Hepatocyte (in vitro differentiated cells): Measurements from ENCODE around the gene C19orf33. TPM values are rescaled to one million over a fixed set of nuclear protein-coding genes. Genes with fewer than 3 reads are reported as not detected.
A peak's percentile ranks its signal among the peaks of the same experiment; 100 is the strongest.

ENCODE experiments used
- DNase-seq: peaks from one replicate; pipeline ENCODE4 v3.0.0-alpha.2; 2016; ENCODE audit warnings: low spot score
- H2AFZ ChIP-seq: fragments of 200-600 bp; sonication (generic); 2 replicates; pipeline ENCODE4 v1.6.0; 2016; ENCODE audit warnings: antibody characterized with exemption, mild to moderate bottlenecking
- H3K27ac ChIP-seq: fragments of 200-600 bp; sonication (generic); 2 replicates; pipeline ENCODE4 v1.5.1; 2016; ENCODE audit warnings: mild to moderate bottlenecking
- H3K27me3 ChIP-seq: fragments of 200-600 bp; sonication (generic); 2 replicates; pipeline ENCODE4 v1.6.1; 2016
- H3K36me3 ChIP-seq: fragments of 200-600 bp; sonication (generic); replicated peaks from 2 replicates; pipeline ENCODE4 v1.5.1; 2016; ENCODE audit warnings: low read depth; ENCODE audit not compliant: insufficient read depth
- H3K4me1 ChIP-seq: fragments of 200-600 bp; sonication (generic); 2 replicates; pipeline ENCODE4 v1.5.1; 2016; ENCODE audit warnings: mild to moderate bottlenecking, moderate library complexity; ENCODE audit not compliant: insufficient read depth
- H3K4me2 ChIP-seq: fragments of 200-600 bp; sonication (generic); 2 replicates; pipeline ENCODE4 v1.6.0; 2016
- H3K4me3 ChIP-seq: fragments of 200-600 bp; sonication (generic); 2 replicates; pipeline ENCODE4 v1.5.1; 2016; ENCODE audit warnings: mild to moderate bottlenecking
- H3K79me2 ChIP-seq: fragments of 200-600 bp; sonication (generic); 2 replicates; pipeline ENCODE4 v1.6.0; 2017; ENCODE audit warnings: mild to moderate bottlenecking
- H3K9me2 ChIP-seq: fragments of 200-600 bp; sonication (generic); replicated peaks from 2 replicates; pipeline ENCODE4 v1.6.0; 2017; ENCODE audit warnings: mild to moderate bottlenecking; ENCODE audit not compliant: insufficient read depth
- H3K9me3 ChIP-seq: fragments of 200-600 bp; sonication (generic); 2 replicates; pipeline ENCODE4 v1.5.1; 2016; ENCODE audit warnings: low read depth, mild to moderate bottlenecking
- H4K20me1 ChIP-seq: fragments of 200-600 bp; sonication (generic); 2 replicates; pipeline ENCODE4 v1.6.0; 2016; ENCODE audit warnings: mild to moderate bottlenecking; ENCODE audit not compliant: insufficient read depth, poor library complexity, severe bottlenecking
- CTCF ChIP-seq: fragments of 200-600 bp; sonication (generic); IDR thresholded peaks from 2 replicates; pipeline ENCODE4 v1.5.1; 2016; ENCODE audit warnings: antibody characterized with exemption, mild to moderate bottlenecking; ENCODE audit not compliant: poor library complexity
- EZH2 ChIP-seq: fragments of 200-600 bp; sonication (generic); IDR thresholded peaks from 2 replicates; pipeline ENCODE4 v1.6.1; 2016; ENCODE audit warnings: antibody characterized with exemption, mild to moderate bottlenecking, borderline replicate concordance
- EZH2phosphoT487 ChIP-seq: fragments of 200-600 bp; sonication (generic); IDR thresholded peaks from one replicate; pipeline ENCODE4 v1.6.1; 2018; ENCODE audit warnings: antibody characterized with exemption, mild to moderate bottlenecking, low read depth, moderate library complexity; ENCODE audit not compliant: unreplicated experiment, severe bottlenecking
- WGBS: methylation state at CpG from one replicate; pipeline ENCODE4 v1.1.6; 2016; ENCODE audit warnings: low lambda C conversion rate; ENCODE audit errors: missing lambda C conversion rate; 5-methylcytosine and 5-hydroxymethylcytosine counted together
- polyA plus RNA-seq: library from polyadenylated mRNA; unstranded; fragments of >200 nt; fragmentation: Nextera tagmentation; extraction: Ambion mirVana; gene quantifications from 2 replicates; pipeline ENCODE4 v1.2.1, GENCODE V29; 2016
- total RNA-seq: library from RNA; depleted of rRNA; stranded (reverse); fragments of >200 nt; gene quantifications from 2 replicates; pipeline ENCODE4 v1.2.3, GENCODE V29; 2014

Gene C19orf33
- total and polyA plus RNA-seq, 2 experiments from 2014 or later: 118 to 126 TPM

GRCh38 chr19:38262585-38263268 lies 41.3 kb upstream of the C19orf33 start:
- H3K27ac ChIP-seq: peak overlapping the region; percentile 94
- no peak overlapping the region for H3K4me2 ChIP-seq

GRCh38 chr19:38263689-38264485 lies 40.2 kb upstream of the C19orf33 start:
- Histone ChIP-seq H3K9me2 (no peaks in the 10 kb centered on the region), H3K9me3 (no peaks in the 10 kb centered on the region), H4K20me1 (peaks cover 21% of the 10 kb centered on the region), H3K4me1 (peaks cover 9% of the 10 kb centered on the region), H3K36me3 (no peaks in the 10 kb centered on the region), H3K4me3 (no peak overlapping the region), H3K27ac (peak overlapping the region; percentile 94), H3K27me3 (no peaks in the 10 kb centered on the region), H3K79me2 (peaks cover 39% of the 10 kb centered on the region), H3K4me2 (peak overlapping the region; percentile 80), H2AFZ (peak overlapping the region; percentile 12)
- TF ChIP-seq CTCF (no peak), EZH2 (no peak), EZH2phosphoT487 (no peak)
- WGBS: 11% methylated on average over 31 of the region's 34 CpGs
- DNase-seq: peak; percentile 97

More at GRCh38 chr19:38262585-38263268, 41.3 kb upstream of the C19orf33 start:
- H4K20me1 ChIP-seq: peaks cover 11% of the 10 kb centered on the region
- peak; percentile 13 for DNase-seq
- H3K9me2 ChIP-seq: no peaks in the 10 kb centered on the region
- no peak overlapping the region for H2AFZ ChIP-seq
- no peaks in the 10 kb centered on the region for H3K27me3 ChIP-seq
- no peak overlapping the region for H3K4me3 ChIP-seq
- peaks cover 6% of the 10 kb centered on the region for H3K4me1 ChIP-seq
- peaks cover 28% of the 10 kb centered on the region for H3K79me2 ChIP-seq
- H3K36me3 ChIP-seq: no peaks in the 10 kb centered on the region
- 92% methylated on average over 7 of the region's 7 CpGs for WGBS
- no peaks in the 10 kb centered on the region for H3K9me3 ChIP-seq
- TF ChIP-seq CTCF (no peak), EZH2phosphoT487 (no peak), EZH2 (no peak)

GRCh38 chr19:38264486-38265212 lies 39.4 kb upstream of the C19orf33 start, which contains the start of gene SPINT2:
TSS of gene SPINT2 (plus strand) at chr19:38264573. CDS start at chr19:38264893, 320 bp downstream.
- no peak for TF ChIP-seq EZH2
- no peak for TF ChIP-seq EZH2phosphoT487
- TF ChIP-seq CTCF: no peak
- peak within 1 kb of the TSS; percentile 94 for H3K27ac ChIP-seq
- no peaks in the 10 kb centered on the region for H3K36me3 ChIP-seq
- DNase-seq: no peak
- no peaks in the 10 kb centered on the region for H3K9me3 ChIP-seq
- 2% methylated on average over 69 of the region's 78 CpGs for WGBS
- H2AFZ ChIP-seq: peak within 1 kb of the TSS; percentile 50
- H3K4me2 ChIP-seq: peak within 1 kb of the TSS; percentile 80
- H3K4me1 ChIP-seq: peaks cover 9% of the 10 kb centered on the region
- peaks cover 28% of the 10 kb centered on the region for H4K20me1 ChIP-seq
- H3K79me2 ChIP-seq: peaks cover 47% of the 10 kb centered on the region
- no peaks in the 10 kb centered on the region for H3K9me2 ChIP-seq
- H3K4me3 ChIP-seq: peak within 1 kb of the TSS; percentile 28
- H3K27me3 ChIP-seq: no peaks in the 10 kb centered on the region
